WTC11 (cell line): Measurements from ENCODE around the gene STX8. TPM values are rescaled to one million over a fixed set of nuclear protein-coding genes. Genes with fewer than 3 reads are reported as not detected.

Experiments
- ATAC-seq: fragments of 200-7000 bp; cut with Tn5 transposase; 2 replicates; pipeline ENCODE4 v1.10.0; 2021; ENCODE audit warnings: mild to moderate bottlenecking, moderate library complexity
- CTCF ChIA-PET: fragments of 300-600 bp; sonication (Branson Sonifier 250); formaldehyde crosslinking; loops from one replicate; lab custom pipeline; 2021; ENCODE audit warnings: antibody characterized with exemption; lab: Charles Lee
- POLR2A ChIA-PET: fragments of 350-600 bp; sonication (Branson Sonifier 250); formaldehyde crosslinking; loops from one replicate; lab custom pipeline; 2021; ENCODE audit warnings: antibody characterized with exemption; lab: Charles Lee
- DNase-seq: peaks from one replicate; pipeline ENCODE4 v3.0.0; 2021; ENCODE audit warnings: low spot score
- H3K27ac Mint-ChIP-seq: 2 replicates; pipeline ENCODE4 v1.8.0; 2021; ENCODE audit warnings: mixed read lengths
- H3K27me3 Mint-ChIP-seq: 2 replicates; pipeline ENCODE4 v1.8.0; 2021; ENCODE audit warnings: low read depth, mild to moderate bottlenecking, moderate library complexity, mixed read lengths
- H3K36me3 Mint-ChIP-seq: 2 replicates; pipeline ENCODE4 v1.8.0; 2021; ENCODE audit warnings: mixed read lengths
- H3K4me1 Mint-ChIP-seq: 2 replicates; pipeline ENCODE4 v1.8.0; 2022; ENCODE audit warnings: mixed read lengths
- H3K4me3 Mint-ChIP-seq: 2 replicates; pipeline ENCODE4 v1.8.0; 2021; ENCODE audit warnings: mild to moderate bottlenecking, moderate library complexity, mixed read lengths
- H3K9me3 Mint-ChIP-seq: 2 replicates; pipeline ENCODE4 v1.8.0; 2021; ENCODE audit warnings: mixed read lengths
- AR ChIP-seq: fragments of 250-450 bp; sonication (Bioruptor Pico); IDR thresholded peaks from 2 replicates; pipeline ENCODE4 v1.9.0; 2021; ENCODE audit warnings: mild to moderate bottlenecking
- EMX1 ChIP-seq: fragments of 250-450 bp; sonication (Bioruptor Pico); IDR thresholded peaks from 2 replicates; pipeline ENCODE4 v1.8.0; 2021; ENCODE audit warnings: mild to moderate bottlenecking
- ETV6 ChIP-seq: sonication (generic); formaldehyde crosslinking; IDR thresholded peaks from 2 replicates; pipeline ENCODE4 v1.8.1; 2022; ENCODE audit warnings: mild to moderate bottlenecking, missing genetic modification reagents
- FOXJ3 ChIP-seq: sonication (generic); formaldehyde crosslinking; IDR thresholded peaks from 2 replicates; pipeline ENCODE4 v1.9.0; 2021; ENCODE audit warnings: missing genetic modification reagents, mild to moderate bottlenecking, borderline replicate concordance
- FOXP4 ChIP-seq: sonication (generic); formaldehyde crosslinking; IDR thresholded peaks from 2 replicates; pipeline ENCODE4 v1.8.0; 2022; ENCODE audit warnings: mild to moderate bottlenecking, missing genetic modification reagents
- IRF1 ChIP-seq: sonication (generic); formaldehyde crosslinking; IDR thresholded peaks from 2 replicates; pipeline ENCODE4 v1.8.0; 2023; ENCODE audit warnings: missing genetic modification reagents
- NFATC4 ChIP-seq: fragments of 250-450 bp; sonication (Bioruptor Pico); IDR thresholded peaks from 2 replicates; pipeline ENCODE4 v1.9.0; 2021; ENCODE audit warnings: mild to moderate bottlenecking
- NR3C1 ChIP-seq: sonication (generic); formaldehyde crosslinking; conservative IDR thresholded peaks from 2 replicates; pipeline ENCODE4 v1.8.1; 2023; ENCODE audit warnings: low read depth, mild to moderate bottlenecking, missing genetic modification reagents
- RELA ChIP-seq: sonication (generic); formaldehyde crosslinking; IDR thresholded peaks from 2 replicates; pipeline ENCODE4 v1.8.1; 2022; ENCODE audit warnings: missing genetic modification reagents, mild to moderate bottlenecking, borderline replicate concordance
- SMAD3 ChIP-seq: sonication (generic); formaldehyde crosslinking; IDR thresholded peaks from 2 replicates; pipeline ENCODE4 v1.8.0; 2022; ENCODE audit warnings: missing genetic modification reagents, mild to moderate bottlenecking, borderline replicate concordance
- TCF7 ChIP-seq: sonication (generic); formaldehyde crosslinking; IDR thresholded peaks from 2 replicates; pipeline ENCODE4 v1.8.0; 2022; ENCODE audit warnings: mild to moderate bottlenecking, low read depth, missing genetic modification reagents, moderate library complexity
- ZNF121 ChIP-seq: sonication (generic); formaldehyde crosslinking; IDR thresholded peaks from 2 replicates; pipeline ENCODE4 v1.8.0; 2023; ENCODE audit warnings: missing genetic modification reagents
- ZNF232 ChIP-seq: sonication (generic); formaldehyde crosslinking; IDR thresholded peaks from 2 replicates; pipeline ENCODE4 v1.8.0; 2022; ENCODE audit warnings: mild to moderate bottlenecking, missing genetic modification reagents
- ZNF396 ChIP-seq: fragments of 250-450 bp; sonication (Bioruptor Pico); IDR thresholded peaks from 2 replicates; pipeline ENCODE4 v1.8.0; 2021; ENCODE audit warnings: mild to moderate bottlenecking, moderate library complexity, borderline replicate concordance
- ZNF423 ChIP-seq: fragments of 250-450 bp; sonication (Bioruptor Pico); IDR thresholded peaks from 2 replicates; pipeline ENCODE4 v2.1.2; 2022; ENCODE audit warnings: mild to moderate bottlenecking, moderate library complexity
- ZNF532 ChIP-seq: fragments of 250-450 bp; sonication (Bioruptor Pico); IDR thresholded peaks from 2 replicates; pipeline ENCODE4 v1.9.0; 2021; ENCODE audit warnings: mild to moderate bottlenecking, borderline replicate concordance
- total RNA-seq: library from RNA; stranded (reverse); gene quantifications from 3 replicates; pipeline ENCODE4 v1.2.3, GENCODE V29; 2021
- TF ChIP-seq, protein P1 (sequence below): sonication (generic); formaldehyde crosslinking; IDR thresholded peaks from 2 replicates; pipeline ENCODE4 v1.8.1; 2022; ENCODE audit warnings: mild to moderate bottlenecking, missing genetic modification reagents, moderate library complexity, borderline replicate concordance

Gene STX8
- total RNA-seq, 1 experiment from 2014 or later, result 39.9 TPM

- TF ChIP-seq EMX1 (CRISPR knock-in tag), result no peak
- no peak for TF ChIP-seq ZNF423
Measured at GRCh38 chr17:9306086-9306485, 269.5 kb downstream of the STX8 start (continued).

DNA sequence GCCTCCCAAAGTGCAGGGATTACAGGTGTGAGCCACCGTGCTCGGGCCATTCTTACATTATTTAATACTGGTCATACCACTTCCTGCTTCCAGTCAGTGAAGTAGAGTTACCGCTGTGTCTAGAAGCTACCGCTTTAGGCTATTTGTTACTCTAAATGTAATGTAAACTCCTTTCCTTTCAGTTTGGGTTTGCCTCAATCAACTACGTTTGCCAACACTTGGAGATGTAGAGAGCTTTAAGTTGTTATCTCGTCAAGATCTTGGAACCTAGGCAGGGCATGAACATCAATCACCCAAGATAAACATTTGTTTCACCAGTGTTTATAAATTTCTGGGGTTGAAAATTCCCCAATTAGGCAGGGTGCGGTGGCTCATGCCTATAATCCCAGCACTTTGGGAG is 275.9 kb downstream of the STX8 start:
- DNase-seq (no peak), ATAC-seq (no peak)
- Mint-ChIP-seq H3K36me3 (no peaks in the 10 kb centered on the region), H3K9me3 (no peaks in the 10 kb centered on the region), H3K4me1 (no peaks in the 10 kb centered on the region), H3K27ac (no peak overlapping the region), H3K4me3 (no peak overlapping the region), H3K27me3 (no peaks in the 10 kb centered on the region)
- CTCF ChIA-PET, result no interaction called here
- no peak for TF ChIP-seq AR (CRISPR knock-in tag)
- TF ChIP-seq ZNF396 (CRISPR knock-in tag), result no peak
- no peak for TF ChIP-seq RELA (CRISPR knock-in tag)
- TF ChIP-seq FOXJ3 (CRISPR knock-in tag), result no peak
- TF ChIP-seq FOXP4, result no peak
- TF ChIP-seq IRF1 (CRISPR knock-in tag), result no peak
- TF ChIP-seq NR3C1 (CRISPR knock-in tag), result no peak
- no peak for TF ChIP-seq ETV6 (CRISPR knock-in tag)
- no peak for TF ChIP-seq ZNF532 (CRISPR knock-in tag)
- no peak for TF ChIP-seq NFATC4 (CRISPR knock-in tag)
- TF ChIP-seq SMAD3, result no peak
- no peak for TF ChIP-seq ZNF232
- no peak for TF ChIP-seq TCF7 (CRISPR knock-in tag)
- no peak for TF ChIP-seq ZNF121 (CRISPR knock-in tag)
- TF ChIP-seq, protein P1, sequence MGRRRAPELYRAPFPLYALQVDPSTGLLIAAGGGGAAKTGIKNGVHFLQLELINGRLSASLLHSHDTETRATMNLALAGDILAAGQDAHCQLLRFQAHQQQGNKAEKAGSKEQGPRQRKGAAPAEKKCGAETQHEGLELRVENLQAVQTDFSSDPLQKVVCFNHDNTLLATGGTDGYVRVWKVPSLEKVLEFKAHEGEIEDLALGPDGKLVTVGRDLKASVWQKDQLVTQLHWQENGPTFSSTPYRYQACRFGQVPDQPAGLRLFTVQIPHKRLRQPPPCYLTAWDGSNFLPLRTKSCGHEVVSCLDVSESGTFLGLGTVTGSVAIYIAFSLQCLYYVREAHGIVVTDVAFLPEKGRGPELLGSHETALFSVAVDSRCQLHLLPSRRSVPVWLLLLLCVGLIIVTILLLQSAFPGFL (CRISPR knock-in tag), result no peak
- POLR2A ChIA-PET, result no interaction called here
